Measurements from ENCODE around the gene IGF2R.

Gene IGF2R

DNA sequence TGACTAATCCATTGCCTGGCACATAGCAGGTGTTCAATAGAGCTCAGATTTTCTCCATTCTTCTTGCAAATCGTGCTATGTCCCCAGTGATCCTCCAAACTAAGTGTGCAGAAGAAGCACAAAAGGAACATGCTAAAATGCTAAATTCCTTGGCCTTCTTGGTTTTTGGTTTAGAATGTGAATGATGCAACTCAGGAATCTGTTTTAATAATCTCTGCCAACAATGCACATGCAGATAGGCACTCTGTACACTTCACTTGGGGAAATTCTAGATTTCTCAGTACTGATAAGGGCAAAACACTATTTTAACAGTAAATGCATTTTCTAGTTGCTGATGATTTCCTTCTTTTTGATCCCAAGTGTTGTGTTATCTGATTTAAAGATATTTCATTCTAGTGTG lies 188.0 kb downstream of the IGF2R start:
- DNase-seq, result no peak

DNA sequence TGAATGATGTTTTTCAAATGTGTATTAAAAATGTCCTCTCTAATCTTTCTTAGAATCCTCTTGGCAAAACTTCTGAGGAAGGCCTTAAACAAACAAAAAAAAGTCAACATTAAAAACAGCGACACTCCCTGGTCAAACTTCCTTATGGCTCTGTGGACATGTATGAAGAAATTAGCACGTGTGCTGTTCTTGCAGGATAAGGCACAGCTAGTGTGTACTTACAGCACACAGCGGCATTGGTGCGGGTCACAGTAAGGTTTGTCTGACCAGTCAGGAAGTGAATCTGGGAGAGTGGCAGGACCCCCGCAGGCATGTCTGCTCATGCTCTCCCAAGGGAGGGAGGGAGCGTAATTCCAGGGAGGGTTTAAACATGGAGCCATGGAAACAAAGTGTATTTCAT lies 191.6 kb downstream of the IGF2R start:
- DNase-seq, result peak in 1 of 2 experiments; percentile 32
